WTC11 (cell line): ENCODE data around the gene ITPK1.

Source experiments
- FOXJ3 ChIP-seq: sonication (generic); formaldehyde crosslinking; IDR thresholded peaks from 2 replicates; pipeline ENCODE4 v1.9.0; 2021; ENCODE audit warnings: missing genetic modification reagents, mild to moderate bottlenecking, borderline replicate concordance
- OVOL2 ChIP-seq: fragments of 250-450 bp; sonication (Bioruptor Pico); IDR thresholded peaks from 2 replicates; pipeline ENCODE4 v1.9.0; 2021; ENCODE audit warnings: mild to moderate bottlenecking, borderline replicate concordance
- ZNF138 ChIP-seq: sonication (generic); formaldehyde crosslinking; conservative IDR thresholded peaks from 2 replicates; pipeline ENCODE4 v1.8.1; 2022; ENCODE audit warnings: mild to moderate bottlenecking, moderate library complexity, missing genetic modification reagents
- TF ChIP-seq, protein P1 (sequence below): fragments of 200-600 bp; IDR thresholded peaks from 2 replicates; pipeline ENCODE4 v1.8.0; 2022; ENCODE audit warnings: antibody characterized with exemption
- TF ChIP-seq, protein P2 (sequence below): sonication (generic); formaldehyde crosslinking; IDR thresholded peaks from 2 replicates; pipeline ENCODE4 v1.8.1; 2023; ENCODE audit warnings: mild to moderate bottlenecking, moderate library complexity, missing genetic modification reagents
- TF ChIP-seq, protein P3 (sequence below): sonication (generic); formaldehyde crosslinking; IDR thresholded peaks from 2 replicates; pipeline ENCODE4 v1.8.1; 2022; ENCODE audit warnings: mild to moderate bottlenecking, missing genetic modification reagents, moderate library complexity, borderline replicate concordance
- TF ChIP-seq, protein P4 (sequence below): sonication (generic); formaldehyde crosslinking; IDR thresholded peaks from 2 replicates; pipeline ENCODE4 v1.8.1; 2023; ENCODE audit warnings: mild to moderate bottlenecking, missing genetic modification reagents, moderate library complexity

DNA sequence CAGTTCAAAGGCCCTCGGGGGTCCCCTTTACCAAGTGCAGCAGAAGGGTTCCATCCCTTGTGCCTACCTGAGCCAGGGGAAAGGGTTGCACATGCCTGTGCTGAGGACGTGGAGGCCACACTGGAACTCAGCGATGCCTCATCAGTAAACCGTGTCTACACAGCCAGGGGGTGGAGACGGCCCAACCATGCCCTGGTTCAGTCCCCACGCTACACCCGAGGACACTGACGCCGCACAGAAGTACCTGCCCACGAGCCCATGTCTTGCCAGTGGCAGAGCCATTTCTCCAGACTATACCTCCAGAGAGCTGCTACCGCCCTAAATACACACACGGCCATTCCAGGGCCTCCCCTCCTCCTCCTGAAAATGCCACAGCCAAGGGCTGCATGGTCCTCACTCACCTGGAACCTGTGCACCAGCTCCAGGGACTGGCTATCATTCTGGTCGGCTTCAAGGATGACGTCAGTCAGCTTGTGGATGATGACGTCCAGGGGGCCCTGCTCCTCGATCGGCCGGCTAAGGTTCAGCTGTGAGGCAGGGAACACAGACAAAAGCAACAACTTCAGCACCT is 99.4 kb downstream of the ITPK1 start:
- TF ChIP-seq ZNF138 (CRISPR knock-in tag) = no peak
- TF ChIP-seq, protein P1, sequence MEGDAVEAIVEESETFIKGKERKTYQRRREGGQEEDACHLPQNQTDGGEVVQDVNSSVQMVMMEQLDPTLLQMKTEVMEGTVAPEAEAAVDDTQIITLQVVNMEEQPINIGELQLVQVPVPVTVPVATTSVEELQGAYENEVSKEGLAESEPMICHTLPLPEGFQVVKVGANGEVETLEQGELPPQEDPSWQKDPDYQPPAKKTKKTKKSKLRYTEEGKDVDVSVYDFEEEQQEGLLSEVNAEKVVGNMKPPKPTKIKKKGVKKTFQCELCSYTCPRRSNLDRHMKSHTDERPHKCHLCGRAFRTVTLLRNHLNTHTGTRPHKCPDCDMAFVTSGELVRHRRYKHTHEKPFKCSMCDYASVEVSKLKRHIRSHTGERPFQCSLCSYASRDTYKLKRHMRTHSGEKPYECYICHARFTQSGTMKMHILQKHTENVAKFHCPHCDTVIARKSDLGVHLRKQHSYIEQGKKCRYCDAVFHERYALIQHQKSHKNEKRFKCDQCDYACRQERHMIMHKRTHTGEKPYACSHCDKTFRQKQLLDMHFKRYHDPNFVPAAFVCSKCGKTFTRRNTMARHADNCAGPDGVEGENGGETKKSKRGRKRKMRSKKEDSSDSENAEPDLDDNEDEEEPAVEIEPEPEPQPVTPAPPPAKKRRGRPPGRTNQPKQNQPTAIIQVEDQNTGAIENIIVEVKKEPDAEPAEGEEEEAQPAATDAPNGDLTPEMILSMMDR = no peak
- TF ChIP-seq, protein P2, sequence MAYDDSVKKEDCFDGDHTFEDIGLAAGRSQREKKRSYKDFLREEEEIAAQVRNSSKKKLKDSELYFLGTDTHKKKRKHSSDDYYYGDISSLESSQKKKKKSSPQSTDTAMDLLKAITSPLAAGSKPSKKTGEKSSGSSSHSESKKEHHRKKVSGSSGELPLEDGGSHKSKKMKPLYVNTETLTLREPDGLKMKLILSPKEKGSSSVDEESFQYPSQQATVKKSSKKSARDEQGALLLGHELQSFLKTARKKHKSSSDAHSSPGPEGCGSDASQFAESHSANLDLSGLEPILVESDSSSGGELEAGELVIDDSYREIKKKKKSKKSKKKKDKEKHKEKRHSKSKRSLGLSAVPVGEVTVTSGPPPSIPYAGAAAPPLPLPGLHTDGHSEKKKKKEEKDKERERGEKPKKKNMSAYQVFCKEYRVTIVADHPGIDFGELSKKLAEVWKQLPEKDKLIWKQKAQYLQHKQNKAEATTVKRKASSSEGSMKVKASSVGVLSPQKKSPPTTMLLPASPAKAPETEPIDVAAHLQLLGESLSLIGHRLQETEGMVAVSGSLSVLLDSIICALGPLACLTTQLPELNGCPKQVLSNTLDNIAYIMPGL (CRISPR knock-in tag) = no peak
- TF ChIP-seq, protein P3, sequence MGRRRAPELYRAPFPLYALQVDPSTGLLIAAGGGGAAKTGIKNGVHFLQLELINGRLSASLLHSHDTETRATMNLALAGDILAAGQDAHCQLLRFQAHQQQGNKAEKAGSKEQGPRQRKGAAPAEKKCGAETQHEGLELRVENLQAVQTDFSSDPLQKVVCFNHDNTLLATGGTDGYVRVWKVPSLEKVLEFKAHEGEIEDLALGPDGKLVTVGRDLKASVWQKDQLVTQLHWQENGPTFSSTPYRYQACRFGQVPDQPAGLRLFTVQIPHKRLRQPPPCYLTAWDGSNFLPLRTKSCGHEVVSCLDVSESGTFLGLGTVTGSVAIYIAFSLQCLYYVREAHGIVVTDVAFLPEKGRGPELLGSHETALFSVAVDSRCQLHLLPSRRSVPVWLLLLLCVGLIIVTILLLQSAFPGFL (CRISPR knock-in tag) = no peak
- TF ChIP-seq FOXJ3 (CRISPR knock-in tag) = no peak
- TF ChIP-seq OVOL2 (CRISPR knock-in tag) = no peak
- TF ChIP-seq, protein P4, sequence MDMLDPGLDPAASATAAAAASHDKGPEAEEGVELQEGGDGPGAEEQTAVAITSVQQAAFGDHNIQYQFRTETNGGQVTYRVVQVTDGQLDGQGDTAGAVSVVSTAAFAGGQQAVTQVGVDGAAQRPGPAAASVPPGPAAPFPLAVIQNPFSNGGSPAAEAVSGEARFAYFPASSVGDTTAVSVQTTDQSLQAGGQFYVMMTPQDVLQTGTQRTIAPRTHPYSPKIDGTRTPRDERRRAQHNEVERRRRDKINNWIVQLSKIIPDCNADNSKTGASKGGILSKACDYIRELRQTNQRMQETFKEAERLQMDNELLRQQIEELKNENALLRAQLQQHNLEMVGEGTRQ (CRISPR knock-in tag) = no peak
